Lower leg skin (tissue), 4 donors: Measurements from ENCODE around the gene TIMM10. TPM values are rescaled to one million over a fixed set of nuclear protein-coding genes. Genes with fewer than 3 reads are reported as not detected.
"Not testable (repeated sequence)": the region's sequence is repeated elsewhere in the genome, so short reads cannot be mapped to it uniquely, and the experiment has no call there.

Source experiments
- DNase-seq, 2 donors: peaks; one replicate each; pipeline ENCODE4 v3.0.0-alpha.2; 2019; ENCODE audit warnings: low spot score in 2 of 2
- H3K4me3 ChIP-seq: fragments of 200-600 bp; sonication (generic); 2 replicates; pipeline ENCODE4 v1.5.1; 2017; ENCODE audit warnings: mild to moderate bottlenecking, low read depth; ENCODE audit not compliant: poor library complexity, severe bottlenecking
- CTCF ChIP-seq, 3 donors: fragments of 450-650 bp; IDR thresholded peaks; one replicate each; pipeline ENCODE4 v1.5.1; 2016; ENCODE audit warnings: antibody characterized with exemption in 3 of 3, mild to moderate bottlenecking in 3 of 3, moderate library complexity in 2 of 3
- POLR2A ChIP-seq, 2 donors: fragments of 450-650 bp; IDR thresholded peaks; one replicate each; pipeline ENCODE4 v1.6.1; 2016 to 2017; ENCODE audit warnings: antibody characterized with exemption in 2 of 2, mild to moderate bottlenecking in 1 of 2, moderate library complexity in 1 of 2
- WGBS, 2 donors: methylation state at CpG; one replicate each; pipeline ENCODE4 v1.1.5; 2018; 5-methylcytosine and 5-hydroxymethylcytosine counted together
- intact Hi-C: fragments of 100-400 bp; cut with DNase I; formaldehyde crosslinking; loops from one replicate; pipeline ENCODE4 v1.15.0; 2023; ENCODE audit warnings: low total_unique reads
- total RNA-seq, 4 donors: library from RNA; depleted of rRNA; stranded (reverse); fragments of >200 nt; gene quantifications; one replicate each; pipeline ENCODE4 v1.1.0, GENCODE V29; 2016

Gene TIMM10
- total RNA-seq, 4 donors from 2014 or later = 24.3 to 53.2 (median 29.4) TPM

GRCh38 chr11:57539342-57539741 is 8.8 kb upstream of the TIMM10 start:
- no peak for DNase-seq
- WGBS, 2 donors = 62 to 75% methylated on average over 1 of the region's 1 CpG
- H3K4me3 ChIP-seq = no peak overlapping the region
- intact Hi-C loops = no loop called here
- no peak for TF ChIP-seq CTCF (IDR thresholded peaks at IDR 0.05)
- TF ChIP-seq POLR2A (IDR thresholded peaks at IDR 0.05) = no peak

- no peak for DNase-seq
- no peak within 1 kb of the TSS for H3K4me3 ChIP-seq
- intact Hi-C loops = no loop called here
- TF ChIP-seq POLR2A (IDR thresholded peaks at IDR 0.05) (no peak), CTCF (IDR thresholded peaks at IDR 0.05) (no peak)
- 69 to 82% methylated on average over 14 of the region's 14 CpGs for WGBS, 2 donors
Measured at GRCh38 chr11:57536947-57537619, 6.5 kb upstream of the TIMM10 start, which contains the start of gene SMTNL1. TSS of gene SMTNL1 (plus strand) at chr11:57537595. CDS start at chr11:57542643, 5,048 bp downstream.

GRCh38 chr11:57534449-57534848 is 3.9 kb upstream of the TIMM10 start:
- DNase-seq, intact Hi-C loops, H3K4me3 ChIP-seq: not testable (repeated sequence)
- 94 to 98% methylated on average over 7 of the region's 7 CpGs for WGBS, 2 donors

GRCh38 chr11:57530215-57530595 is 349 bp downstream of the TIMM10 start:
- peak overlapping the region; percentile 45 for H3K4me3 ChIP-seq
- TF ChIP-seq CTCF (IDR thresholded peaks at IDR 0.05) = no peak
- no peak for TF ChIP-seq POLR2A (IDR thresholded peaks at IDR 0.05)
- DNase-seq = peak in 1 of 2 donors; percentile 34
- intact Hi-C loops = no loop called here
- 2% methylated on average over 17 of the region's 17 CpGs for WGBS, 2 donors

GRCh38 chr11:57529012-57529411 is 1.5 kb downstream of the TIMM10 start:
- TF ChIP-seq CTCF (IDR thresholded peaks at IDR 0.05) (no peak), POLR2A (IDR thresholded peaks at IDR 0.05) (no peak)
- intact Hi-C loops = loop anchor here (5.0 to 10.0 kb wide), 2 partner anchors 72 to 184 kb away; no protein-coding TSS in a partner anchor

GRCh38 chr11:57527056-57527631 is 3.4 kb downstream of the TIMM10 start:
- intact Hi-C loops = loop anchor here (5.0 to 10.0 kb wide), 2 partner anchors 70 to 182 kb away; no protein-coding TSS in a partner anchor
- 15 to 16% methylated on average over 7 of the region's 7 CpGs for WGBS, 2 donors
- TF ChIP-seq CTCF (IDR thresholded peaks at IDR 0.05) = peak in 1 of 3 donors; percentile 82
- no peak for TF ChIP-seq POLR2A (IDR thresholded peaks at IDR 0.05)

More at GRCh38 chr11:57529012-57529411, 1.5 kb downstream of the TIMM10 start:
- DNase-seq = no peak
- no peak overlapping the region for H3K4me3 ChIP-seq

More at GRCh38 chr11:57527056-57527631, 3.4 kb downstream of the TIMM10 start:
- no peak overlapping the region for H3K4me3 ChIP-seq
- DNase-seq = peak; percentile 71 to 92
